ENCODE measurements around the gene TEN1.

TEN1 gene

GRCh38 chr17:76008208-76008607, 29.2 kb downstream of the TEN1 start:
- DNase-seq, result no peak

DNA sequence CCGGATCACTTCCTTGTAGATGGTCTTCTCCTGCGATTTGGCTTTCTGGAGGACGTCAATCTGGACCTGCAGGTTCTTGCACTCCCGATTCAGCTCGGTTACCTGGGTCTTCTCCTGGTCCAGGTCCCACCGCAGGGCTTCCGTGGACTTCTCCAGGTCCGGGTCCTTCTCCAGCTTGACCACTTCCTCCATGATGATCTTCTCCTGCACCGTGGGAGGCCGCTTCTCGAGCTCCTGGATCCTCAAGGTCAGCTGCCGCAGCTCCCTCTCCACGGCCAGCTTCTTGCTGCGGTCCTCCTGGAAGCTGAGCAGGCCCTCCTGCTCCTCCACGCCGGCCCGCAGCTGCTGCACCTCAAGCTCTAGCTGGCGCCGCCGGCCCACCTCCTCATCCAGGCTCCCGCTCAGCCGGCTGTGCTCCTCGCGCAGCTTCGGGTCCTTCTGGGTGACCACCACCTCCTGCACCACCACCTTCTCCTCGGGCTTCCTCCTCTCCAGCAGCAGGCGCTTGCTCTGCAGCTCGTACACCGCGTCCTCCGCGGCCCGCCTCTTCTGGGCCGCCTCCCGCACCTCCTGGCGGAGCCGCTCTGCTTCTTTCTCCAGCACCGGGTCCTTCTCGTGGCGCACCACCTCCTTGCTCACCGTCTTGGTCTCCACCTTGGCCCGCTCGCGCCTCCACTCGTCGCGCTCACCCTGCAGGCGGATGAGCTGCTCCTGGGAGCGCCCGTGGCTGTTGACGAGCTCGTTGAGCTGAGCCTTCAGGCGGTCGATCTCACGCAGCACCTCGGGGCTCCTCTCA, 29.8 kb downstream of the TEN1 start:
- no peak for DNase-seq

DNA sequence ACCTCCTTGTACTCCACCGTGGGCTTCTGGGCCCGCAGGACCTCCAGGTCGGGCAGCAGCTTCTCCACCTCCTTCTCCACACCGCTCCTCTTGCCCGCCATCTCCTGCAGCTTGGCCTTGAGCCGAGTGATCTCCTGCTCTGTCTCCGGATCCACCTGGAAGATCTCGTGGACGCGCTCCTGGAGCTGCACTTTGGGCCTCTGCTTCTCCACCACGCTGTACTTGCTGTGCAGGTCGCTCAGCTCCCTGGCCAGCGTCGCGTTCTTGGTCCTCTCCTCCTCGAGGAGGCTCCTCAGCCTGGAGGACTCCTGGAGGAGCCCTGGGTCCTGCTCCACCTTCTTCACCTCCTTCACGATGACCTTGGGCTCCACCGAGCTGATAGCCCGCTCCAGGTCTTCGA, 30.4 kb downstream of the TEN1 start:
- no peak for DNase-seq

DNA sequence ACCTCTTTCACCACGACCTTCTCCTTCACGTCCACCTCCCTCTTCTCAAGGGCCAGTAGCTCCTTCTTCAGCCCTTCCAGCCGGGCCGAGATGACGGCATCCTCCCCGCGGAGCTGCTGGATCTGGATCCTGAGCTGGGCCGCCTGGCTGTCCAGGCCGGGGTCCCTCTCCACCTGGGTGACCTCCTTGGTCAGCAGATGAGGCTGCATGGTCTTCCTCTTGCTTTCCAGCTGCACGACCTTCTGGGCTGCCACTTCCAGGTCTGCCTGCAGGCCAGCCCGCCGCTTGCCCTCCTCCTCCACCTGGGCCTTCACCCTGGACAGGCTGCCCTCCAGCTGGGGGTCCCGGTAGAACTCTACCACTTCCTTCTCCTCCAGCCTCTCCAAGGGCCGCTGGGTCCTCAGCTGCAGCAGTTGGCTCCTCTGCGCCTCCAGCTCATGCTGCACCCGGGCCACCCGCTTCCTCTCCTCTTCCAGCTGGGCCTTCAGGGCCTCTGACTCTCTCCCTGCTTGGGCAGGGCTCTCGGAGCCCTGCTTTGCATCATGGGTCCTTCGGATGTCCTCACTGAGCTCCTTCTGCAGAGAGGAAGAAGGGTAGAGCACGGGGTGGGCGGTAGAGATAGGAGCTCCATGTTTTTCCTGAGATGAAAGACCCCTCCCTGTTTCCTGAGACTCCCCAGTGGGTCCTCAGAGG, 31.1 kb downstream of the TEN1 start:
- DNase-seq, result no peak

DNA sequence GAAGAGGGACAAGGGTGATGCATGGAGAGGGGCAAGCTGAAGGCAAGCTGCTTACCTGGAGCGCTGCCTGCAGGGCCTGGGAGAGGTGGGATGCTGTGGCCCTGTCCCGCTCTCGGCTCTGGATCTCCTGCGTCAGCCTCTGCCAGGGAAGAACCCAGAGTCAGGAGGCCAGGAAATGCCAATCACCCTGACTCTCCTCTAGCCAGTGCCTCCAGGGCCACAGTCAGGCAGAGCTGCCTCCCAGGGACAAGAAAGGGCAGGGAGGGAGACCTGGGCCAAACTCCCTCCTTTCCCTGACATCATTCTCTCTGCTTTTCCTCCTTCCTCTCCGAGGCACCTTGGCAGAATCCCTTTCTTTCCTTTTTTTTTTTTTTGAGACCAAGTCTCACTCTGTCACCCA, 32.9 kb downstream of the TEN1 start:
- no peak for DNase-seq

- no peak for DNase-seq
Observed at GRCh38 chr17:76013377-76013932, 34.4 kb downstream of the TEN1 start.

GRCh38 chr17:76014100-76014924, 35.3 kb downstream of the TEN1 start:
- DNase-seq, result peak; percentile 29

GRCh38 chr17:76014925-76015261, 35.9 kb downstream of the TEN1 start:
- no peak for DNase-seq

DNA sequence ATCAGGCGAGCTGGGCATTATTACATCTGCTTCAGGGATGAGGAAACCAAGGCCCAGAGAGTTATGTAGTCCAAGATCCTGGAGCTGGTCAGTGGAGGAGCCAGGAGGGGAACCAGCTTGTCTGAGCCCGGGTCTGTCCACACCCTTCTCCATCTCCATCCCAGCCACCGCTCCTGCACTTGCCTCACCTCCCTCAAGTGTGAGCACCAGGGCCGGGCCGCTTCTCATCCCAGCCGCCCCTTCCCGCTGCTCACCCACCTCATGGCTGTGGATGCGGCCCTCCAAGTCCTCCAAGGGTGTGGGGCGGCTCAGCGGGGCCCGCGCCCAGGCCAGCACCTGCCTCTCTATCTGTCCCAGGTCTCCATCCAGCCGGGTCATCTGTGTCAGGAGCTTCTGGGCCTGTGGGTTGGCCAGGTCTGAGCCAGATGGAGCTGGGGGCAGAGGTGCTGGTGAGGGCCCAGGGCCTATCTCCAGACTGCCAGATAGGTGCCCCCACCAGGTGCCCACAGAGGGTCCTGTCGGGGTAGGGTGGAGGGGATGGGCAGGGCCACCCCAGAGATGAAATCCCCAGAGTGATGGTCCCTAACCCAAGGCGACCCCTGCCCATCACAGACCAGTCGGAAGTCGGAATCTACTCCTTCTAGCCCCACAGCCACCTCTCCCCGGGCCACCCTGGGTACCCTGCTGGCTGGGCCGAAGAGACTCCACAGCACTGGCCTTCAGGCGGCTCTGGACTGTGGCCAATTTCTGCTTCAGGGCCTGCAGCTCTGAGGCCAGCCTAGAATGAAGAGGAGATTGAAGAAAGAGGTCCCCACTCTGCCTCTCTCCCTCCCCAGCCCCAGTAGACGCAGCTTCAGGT, 38.7 kb downstream of the TEN1 start:
- DNase-seq, result no peak

DNA sequence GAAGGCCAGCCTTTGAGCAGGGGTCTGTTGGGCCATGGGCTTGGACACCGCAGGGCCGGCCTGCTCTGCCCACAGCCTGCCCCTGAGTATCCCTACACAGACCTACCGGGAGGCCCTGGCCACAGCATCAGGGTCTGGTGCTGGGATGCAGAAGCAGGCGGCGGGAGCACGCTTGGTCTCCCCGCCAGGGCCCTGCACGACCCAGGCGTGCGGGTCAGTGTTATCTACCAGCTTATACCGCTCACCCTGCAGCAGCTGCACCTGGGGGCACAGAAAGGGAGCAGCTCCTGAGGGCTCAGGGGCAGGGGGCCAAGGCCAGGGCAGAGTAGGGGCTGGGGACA, 39.3 kb downstream of the TEN1 start:
- DNase-seq, result no peak

- DNase-seq, result no peak
Observed at GRCh38 chr17:76018801-76019200, 39.8 kb downstream of the TEN1 start.

- no peak for DNase-seq
Observed at GRCh38 chr17:76019833-76020467, 40.9 kb downstream of the TEN1 start.

GRCh38 chr17:76022285-76022684, 43.2 kb downstream of the TEN1 start:
- no peak for DNase-seq

- DNase-seq, result no peak
Observed at GRCh38 chr17:76022973-76023899, 44.2 kb downstream of the TEN1 start.

- no peak for DNase-seq
Observed at GRCh38 chr17:76023900-76024237, 44.8 kb downstream of the TEN1 start.

DNA sequence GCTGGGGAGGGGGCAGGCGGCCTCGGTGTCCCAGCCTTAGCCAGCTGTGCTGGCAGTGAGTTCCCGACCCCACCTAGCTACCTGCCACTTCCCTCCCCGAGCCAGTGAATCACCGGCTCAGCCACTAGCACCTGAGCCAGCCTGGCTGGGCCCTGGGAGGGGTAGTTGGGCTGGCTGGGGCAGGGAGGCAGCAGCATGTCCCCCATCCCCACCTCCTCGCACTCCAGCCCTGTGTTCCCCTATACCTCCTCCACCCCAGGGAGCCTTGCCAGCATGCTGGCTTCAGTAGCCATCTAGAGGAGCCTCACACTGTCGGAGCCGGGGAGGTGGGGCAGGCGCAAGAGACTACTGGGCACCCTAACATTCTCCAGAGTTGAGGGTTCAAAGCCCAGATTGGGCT, 45.3 kb downstream of the TEN1 start:
- DNase-seq, result no peak

- DNase-seq, result no peak
Observed at GRCh38 chr17:76025294-76025693, 46.3 kb downstream of the TEN1 start.

- no peak for DNase-seq
Observed at GRCh38 chr17:76026714-76027158, 47.7 kb downstream of the TEN1 start.

DNA sequence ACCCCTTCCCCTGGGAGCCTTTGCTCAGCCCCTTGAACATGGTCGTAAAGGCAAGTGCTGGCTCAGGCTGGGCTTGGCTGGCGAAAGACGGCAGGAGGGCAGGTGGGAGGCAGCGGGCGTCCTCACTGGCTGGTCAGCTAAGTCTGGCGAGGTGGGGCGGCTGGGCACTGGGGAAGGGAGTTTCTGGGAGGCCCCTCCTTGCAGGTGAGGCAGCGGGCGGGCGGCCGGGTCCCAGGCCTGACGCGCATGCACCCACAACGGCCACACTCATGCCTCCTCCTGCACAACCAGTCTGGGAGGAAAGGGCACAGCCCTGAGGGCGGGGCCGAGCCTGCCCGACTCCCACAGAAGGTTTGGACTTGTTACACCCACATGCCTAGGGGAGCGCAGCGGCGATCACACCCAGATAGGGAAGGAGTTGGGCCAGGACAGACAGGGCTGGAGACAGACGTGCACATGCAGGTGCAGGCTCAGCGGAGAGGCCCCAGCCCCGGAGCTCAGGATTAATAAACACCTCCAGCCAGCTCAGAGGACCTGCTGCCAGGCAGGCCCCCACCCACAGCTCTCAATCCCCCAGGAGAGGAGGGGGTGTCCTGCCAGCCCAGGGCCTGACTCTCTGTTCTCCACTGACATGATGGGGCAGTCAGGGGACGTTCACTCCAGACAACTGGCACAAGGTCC, 48.3 kb downstream of the TEN1 start, which contains the start of gene EVPL:
Gene EVPL (minus strand): TSS at position 148 of the 681 bp plus-strand sequence. CDS start 108 bp downstream, at position 40.
- no peak for DNase-seq

Measured in HCEC 1CT (cell line).